ENCODE results near the gene NTRK2. TPM values are rescaled to one million over a fixed set of nuclear protein-coding genes. Genes with fewer than 3 reads are reported as not detected.

NTRK2 gene
- total RNA-seq, 1 donor from 2014 or later, result 4.6 TPM

GRCh38 chr9:84834426-84834825 is 164.9 kb downstream of the NTRK2 start:
- Mint-ChIP-seq H3K36me3 (ENCODE audit: low read depth, unreplicated experiment) (no peaks in the 10 kb centered on the region), H3K27ac (ENCODE audit: unreplicated experiment) (no peak overlapping the region), H3K9me3 (ENCODE audit: unreplicated experiment) (no peaks in the 10 kb centered on the region), H3K4me3 (ENCODE audit: unreplicated experiment) (no peak overlapping the region), H3K27me3 (ENCODE audit: low read depth, unreplicated experiment) (peaks cover 1% of the 10 kb centered on the region), H3K4me1 (ENCODE audit: low read depth, unreplicated experiment) (peaks cover 2% of the 10 kb centered on the region)
- no peaks in the 10 kb centered on the region for H4K20me1 ChIP-seq (ENCODE audit: insufficient read depth, low read length)
- no peak overlapping the region for H3K9ac ChIP-seq (ENCODE audit: low read length)
- FAIRE-seq, result no peak
- H3K9me3 ChIP-seq (ENCODE audit: insufficient read depth, low read depth, low read length), result no peaks in the 10 kb centered on the region
- no peak overlapping the region for H3K4me3 ChIP-seq (ENCODE audit: insufficient read depth, low read depth, low read length)
- H3K4me1 ChIP-seq (ENCODE audit: insufficient read depth, low read length), result peaks cover 5% of the 10 kb centered on the region
- H3K4me2 ChIP-seq (ENCODE audit: low read length), result no peak overlapping the region
- no peaks in the 10 kb centered on the region for H3K79me2 ChIP-seq (ENCODE audit: insufficient read depth, low read length)
- no peak overlapping the region for H2AFZ ChIP-seq (ENCODE audit: low read depth, low read length)
- no peak overlapping the region for H3K27ac ChIP-seq (ENCODE audit: low read depth, low read length)
- no peaks in the 10 kb centered on the region for H3K27me3 ChIP-seq (ENCODE audit: insufficient read depth, low read length)
- no peak for TF ChIP-seq CTCF (IDR thresholded peaks at IDR 0.05; ENCODE audit: insufficient read depth, low read depth, low read length)
- no peak for TF ChIP-seq EZH2 (IDR thresholded peaks at IDR 0.05; ENCODE audit: insufficient read depth, low read length)
- no peaks in the 10 kb centered on the region for H3K36me3 ChIP-seq (ENCODE audit: insufficient read depth, low read length)
- DNase-seq (ENCODE audit: low read depth), result no peak

- no peaks in the 10 kb centered on the region for H3K27me3 Mint-ChIP-seq (ENCODE audit: low read depth, unreplicated experiment)
- Histone ChIP-seq H3K9me3 (ENCODE audit: insufficient read depth, low read depth, low read length) (no peaks in the 10 kb centered on the region), H2AFZ (ENCODE audit: low read depth, low read length) (no peak overlapping the region), H3K4me2 (ENCODE audit: low read length) (no peak overlapping the region), H3K4me1 (ENCODE audit: insufficient read depth, low read length) (peaks cover 10% of the 10 kb centered on the region), H3K27ac (ENCODE audit: low read depth, low read length) (no peak overlapping the region), H3K36me3 (ENCODE audit: insufficient read depth, low read length) (no peaks in the 10 kb centered on the region), H4K20me1 (ENCODE audit: insufficient read depth, low read length) (no peaks in the 10 kb centered on the region), H3K79me2 (ENCODE audit: insufficient read depth, low read length) (no peaks in the 10 kb centered on the region), H3K9ac (ENCODE audit: low read length) (no peak overlapping the region), H3K4me3 (ENCODE audit: insufficient read depth, low read depth, low read length) (no peak overlapping the region), H3K27me3 (ENCODE audit: insufficient read depth, low read length) (no peaks in the 10 kb centered on the region)
- H3K27ac Mint-ChIP-seq (ENCODE audit: unreplicated experiment), result no peak overlapping the region
- DNase-seq (ENCODE audit: low read depth), result no peak
- H3K4me1 Mint-ChIP-seq (ENCODE audit: low read depth, unreplicated experiment), result peaks cover 3% of the 10 kb centered on the region
- FAIRE-seq, result no peak
- TF ChIP-seq CTCF (IDR thresholded peaks at IDR 0.05; ENCODE audit: insufficient read depth, low read depth, low read length), result no peak
- no peak for TF ChIP-seq EZH2 (IDR thresholded peaks at IDR 0.05; ENCODE audit: insufficient read depth, low read length)
- no peaks in the 10 kb centered on the region for H3K36me3 Mint-ChIP-seq (ENCODE audit: low read depth, unreplicated experiment)
- H3K9me3 Mint-ChIP-seq (ENCODE audit: unreplicated experiment), result no peaks in the 10 kb centered on the region
- no peak overlapping the region for H3K4me3 Mint-ChIP-seq (ENCODE audit: unreplicated experiment)
These were observed 166.2 kb downstream of the NTRK2 start for GRCh38 chr9:84835745-84836144.

GRCh38 chr9:84838879-84839278 is 169.3 kb downstream of the NTRK2 start:
- Histone ChIP-seq H3K79me2 (ENCODE audit: insufficient read depth, low read length) (no peaks in the 10 kb centered on the region), H3K4me2 (ENCODE audit: low read length) (no peak overlapping the region), H3K9me3 (ENCODE audit: insufficient read depth, low read depth, low read length) (no peaks in the 10 kb centered on the region), H3K9ac (ENCODE audit: low read length) (no peak overlapping the region), H3K4me1 (ENCODE audit: insufficient read depth, low read length) (peaks cover 10% of the 10 kb centered on the region), H3K27ac (ENCODE audit: low read depth, low read length) (no peak overlapping the region), H4K20me1 (ENCODE audit: insufficient read depth, low read length) (no peaks in the 10 kb centered on the region), H3K4me3 (ENCODE audit: insufficient read depth, low read depth, low read length) (no peak overlapping the region), H3K36me3 (ENCODE audit: insufficient read depth, low read length) (no peaks in the 10 kb centered on the region), H2AFZ (ENCODE audit: low read depth, low read length) (no peak overlapping the region), H3K27me3 (ENCODE audit: insufficient read depth, low read length) (no peaks in the 10 kb centered on the region)
- Mint-ChIP-seq H3K9me3 (ENCODE audit: unreplicated experiment) (no peaks in the 10 kb centered on the region), H3K27ac (ENCODE audit: unreplicated experiment) (no peak overlapping the region), H3K27me3 (ENCODE audit: low read depth, unreplicated experiment) (peaks cover 7% of the 10 kb centered on the region), H3K4me1 (ENCODE audit: low read depth, unreplicated experiment) (peaks cover 11% of the 10 kb centered on the region), H3K36me3 (ENCODE audit: low read depth, unreplicated experiment) (no peaks in the 10 kb centered on the region), H3K4me3 (ENCODE audit: unreplicated experiment) (no peak overlapping the region)
- no peak for DNase-seq (ENCODE audit: low read depth)
- no peak for TF ChIP-seq EZH2 (IDR thresholded peaks at IDR 0.05; ENCODE audit: insufficient read depth, low read length)
- TF ChIP-seq CTCF (IDR thresholded peaks at IDR 0.05; ENCODE audit: insufficient read depth, low read depth, low read length), result no peak
- FAIRE-seq, result no peak
